Measurements from ENCODE around the gene NID1. TPM values are rescaled to one million over a fixed set of nuclear protein-coding genes. Genes with fewer than 3 reads are reported as not detected.
"Not testable (repeated sequence)": the region's sequence is repeated elsewhere in the genome, so short reads cannot be mapped to it uniquely, and the experiment has no call there.

The NID1 gene
- total RNA-seq, 1 experiment from 2014 or later, result 7.6 TPM

- no peak for DNase-seq (ENCODE audit: low read depth)
These were observed 93.9 kb downstream of the NID1 start for GRCh38 chr1:235971020-235971419.

GRCh38 chr1:235968831-235969230 is 96.1 kb downstream of the NID1 start:
- DNase-seq (ENCODE audit: low read depth), result no peak

- DNase-seq (ENCODE audit: low read depth), result not testable (repeated sequence)
These were observed 98.8 kb downstream of the NID1 start for GRCh38 chr1:235966134-235966533.

- DNase-seq (ENCODE audit: low read depth), result no peak
These were observed 104.1 kb downstream of the NID1 start for GRCh38 chr1:235960809-235961208.

- DNase-seq (ENCODE audit: low read depth), result no peak
These were observed 106.9 kb downstream of the NID1 start for GRCh38 chr1:235958021-235958420.

GRCh38 chr1:235955777-235956176 is 109.1 kb downstream of the NID1 start:
- no peak for DNase-seq (ENCODE audit: low read depth)

GRCh38 chr1:235954306-235955283 is 110.3 kb downstream of the NID1 start:
- DNase-seq (ENCODE audit: low read depth), result no peak

GRCh38 chr1:235953801-235954200 is 111.1 kb downstream of the NID1 start:
- DNase-seq (ENCODE audit: low read depth), result peak; percentile 51

- no peak for DNase-seq (ENCODE audit: low read depth)
These were observed 111.8 kb downstream of the NID1 start for GRCh38 chr1:235952950-235953615.

GRCh38 chr1:235951661-235952060 is 113.2 kb downstream of the NID1 start:
- no peak for DNase-seq (ENCODE audit: low read depth)

GRCh38 chr1:235950318-235950717 is 114.6 kb downstream of the NID1 start:
- DNase-seq (ENCODE audit: low read depth), result no peak

- no peak for DNase-seq (ENCODE audit: low read depth)
These were observed 116.0 kb downstream of the NID1 start for GRCh38 chr1:235948774-235949427.

- no peak for DNase-seq (ENCODE audit: low read depth)
These were observed 116.9 kb downstream of the NID1 start for GRCh38 chr1:235947989-235948388.

GRCh38 chr1:235946571-235946981 is 118.3 kb downstream of the NID1 start:
- peak; percentile 61 for DNase-seq (ENCODE audit: low read depth)

GRCh38 chr1:235945775-235946570 is 118.9 kb downstream of the NID1 start:
- DNase-seq (ENCODE audit: low read depth), result no peak

GRCh38 chr1:235943581-235944114 is 121.2 kb downstream of the NID1 start:
- DNase-seq (ENCODE audit: low read depth), result peak; percentile 86

GRCh38 chr1:235942979-235943575 is 121.8 kb downstream of the NID1 start:
- no peak for DNase-seq (ENCODE audit: low read depth)

GRCh38 chr1:235942625-235942934 is 122.3 kb downstream of the NID1 start:
- no peak for DNase-seq (ENCODE audit: low read depth)

GRCh38 chr1:235941876-235942624 is 122.8 kb downstream of the NID1 start:
- no peak for DNase-seq (ENCODE audit: low read depth)

- no peak for DNase-seq (ENCODE audit: low read depth)
These were observed 124.6 kb downstream of the NID1 start for GRCh38 chr1:235940285-235940684.
